Tibial nerve (tissue), 4 donors: Measurements from ENCODE around the gene TMEM171. TPM values are rescaled to one million over a fixed set of nuclear protein-coding genes. Genes with fewer than 3 reads are reported as not detected.

Source experiments
- DNase-seq, 2 donors: peaks; one replicate each; pipeline ENCODE4 v3.0.0-alpha.2; 2019; ENCODE audit warnings: low spot score in 2 of 2
- H3K27ac ChIP-seq, 4 donors: fragments of 200-600 bp; sonication (generic) in 3 of 4; one replicate each; pipeline ENCODE4 v1.5.1; 2017 to 2019; ENCODE audit warnings: mild to moderate bottlenecking in 1 of 4
- H3K27me3 ChIP-seq, 2 donors: fragments of 200-600 bp; sonication (generic) in 1 of 2; one replicate each; pipeline versions ENCODE4 v1.5.1 to v1.6.0; 2017 to 2019
- H3K36me3 ChIP-seq, 3 donors: fragments of 200-600 bp; sonication (generic); one replicate each; pipeline ENCODE4 v1.5.1; 2018 to 2019
- H3K4me1 ChIP-seq, 4 donors: fragments of 200-600 bp; sonication (generic) in 3 of 4; one replicate each; pipeline ENCODE4 v1.5.1; 2017 to 2019
- H3K4me3 ChIP-seq, 4 donors: fragments of 200-600 bp; sonication (generic) in 3 of 4; one replicate each; pipeline ENCODE4 v1.5.1; 2017 to 2019; ENCODE audit warnings: mild to moderate bottlenecking in 1 of 4, moderate library complexity in 1 of 4
- H3K9me3 ChIP-seq, 4 donors: fragments of 200-600 bp; sonication (generic) in 3 of 4; one replicate each; pipeline ENCODE4 v1.5.1; 2017 to 2019
- EP300 ChIP-seq, 2 donors: sonication (generic); formaldehyde crosslinking; IDR thresholded peaks; one replicate each; pipeline ENCODE4 v1.6.1; 2017; ENCODE audit warnings: antibody characterized with exemption in 2 of 2, mild to moderate bottlenecking in 1 of 2
- POLR2A ChIP-seq, 2 donors: fragments of 450-650 bp; IDR thresholded peaks; one replicate each; pipeline ENCODE4 v1.6.1; 2017; ENCODE audit warnings: antibody characterized with exemption in 2 of 2, mild to moderate bottlenecking in 2 of 2, moderate library complexity in 2 of 2
- WGBS, 2 donors: methylation state at CpG; one replicate each; pipeline ENCODE4 v1.1.5; 2018; 5-methylcytosine and 5-hydroxymethylcytosine counted together
- total RNA-seq, 4 donors: library from RNA; depleted of rRNA; stranded (reverse); fragments of >200 nt; gene quantifications; one replicate each; pipeline ENCODE4 v1.1.0, GENCODE V29; 2016
- TF ChIP-seq, protein P1 (sequence below), 5 experiments: fragments of 200-600 bp in 3 of 5; fragments of 450-650 bp in 2 of 5; sonication (generic) in 3 of 5; IDR thresholded peaks; one replicate each; pipeline ENCODE4 v1.5.1; 2016 to 2019; ENCODE audit warnings: antibody characterized with exemption in 5 of 5, mild to moderate bottlenecking in 3 of 5, moderate library complexity in 2 of 5

TMEM171 gene
- total RNA-seq, 4 donors from 2014 or later: 0.66 to 0.90 TPM; not detected in 2

DNA sequence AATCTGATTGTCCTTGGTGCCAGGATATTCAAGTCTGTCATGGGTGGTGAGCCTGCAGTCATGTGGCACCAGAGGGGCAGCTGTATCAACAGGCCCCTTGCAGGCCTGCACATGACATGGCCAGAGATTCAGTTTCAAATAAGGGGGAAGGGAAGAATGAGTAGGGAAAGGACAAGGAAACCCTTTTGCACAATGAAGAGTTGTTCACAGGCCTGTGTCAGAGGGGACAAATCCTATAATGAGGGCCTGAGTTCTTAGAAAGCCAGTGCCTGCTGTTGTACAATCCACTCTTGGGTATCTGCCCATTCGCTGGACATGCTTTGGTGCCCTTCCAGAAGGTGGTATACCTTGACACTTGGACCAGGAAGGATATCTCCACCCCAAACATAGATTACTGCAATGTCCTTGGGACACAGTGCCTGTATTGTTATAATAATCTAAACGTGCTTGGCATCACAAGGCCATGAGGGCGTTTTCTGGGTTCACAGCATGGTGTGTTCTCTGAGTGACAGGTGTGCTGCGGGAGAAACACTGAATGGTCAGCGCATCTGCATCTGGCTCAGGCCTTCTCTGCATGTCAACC, 1.9 kb upstream of the TMEM171 start:
- no peak overlapping the region for H3K4me3 ChIP-seq
- H3K27ac ChIP-seq: peak overlapping the region in 1 of 4 donors; percentile 19
- H3K36me3 ChIP-seq: no peaks in the 10 kb centered on the region
- DNase-seq: no peak
- H3K27me3 ChIP-seq: peaks cover 0 to 26% of the 10 kb centered on the region in 2 donors
- 72 to 73% methylated on average over 5 of the region's 5 CpGs for WGBS, 2 donors
- peaks cover 0 to 7% (median 0%) of the 10 kb centered on the region in 4 donors for H3K9me3 ChIP-seq
- TF ChIP-seq, protein P1, sequence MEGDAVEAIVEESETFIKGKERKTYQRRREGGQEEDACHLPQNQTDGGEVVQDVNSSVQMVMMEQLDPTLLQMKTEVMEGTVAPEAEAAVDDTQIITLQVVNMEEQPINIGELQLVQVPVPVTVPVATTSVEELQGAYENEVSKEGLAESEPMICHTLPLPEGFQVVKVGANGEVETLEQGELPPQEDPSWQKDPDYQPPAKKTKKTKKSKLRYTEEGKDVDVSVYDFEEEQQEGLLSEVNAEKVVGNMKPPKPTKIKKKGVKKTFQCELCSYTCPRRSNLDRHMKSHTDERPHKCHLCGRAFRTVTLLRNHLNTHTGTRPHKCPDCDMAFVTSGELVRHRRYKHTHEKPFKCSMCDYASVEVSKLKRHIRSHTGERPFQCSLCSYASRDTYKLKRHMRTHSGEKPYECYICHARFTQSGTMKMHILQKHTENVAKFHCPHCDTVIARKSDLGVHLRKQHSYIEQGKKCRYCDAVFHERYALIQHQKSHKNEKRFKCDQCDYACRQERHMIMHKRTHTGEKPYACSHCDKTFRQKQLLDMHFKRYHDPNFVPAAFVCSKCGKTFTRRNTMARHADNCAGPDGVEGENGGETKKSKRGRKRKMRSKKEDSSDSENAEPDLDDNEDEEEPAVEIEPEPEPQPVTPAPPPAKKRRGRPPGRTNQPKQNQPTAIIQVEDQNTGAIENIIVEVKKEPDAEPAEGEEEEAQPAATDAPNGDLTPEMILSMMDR (IDR thresholded peaks at IDR 0.05): no peak
- TF ChIP-seq POLR2A (IDR thresholded peaks at IDR 0.05) (no peak), EP300 (IDR thresholded peaks at IDR 0.05) (no peak)
- peaks cover 0 to 17% (median 7%) of the 10 kb centered on the region in 4 donors for H3K4me1 ChIP-seq

DNA sequence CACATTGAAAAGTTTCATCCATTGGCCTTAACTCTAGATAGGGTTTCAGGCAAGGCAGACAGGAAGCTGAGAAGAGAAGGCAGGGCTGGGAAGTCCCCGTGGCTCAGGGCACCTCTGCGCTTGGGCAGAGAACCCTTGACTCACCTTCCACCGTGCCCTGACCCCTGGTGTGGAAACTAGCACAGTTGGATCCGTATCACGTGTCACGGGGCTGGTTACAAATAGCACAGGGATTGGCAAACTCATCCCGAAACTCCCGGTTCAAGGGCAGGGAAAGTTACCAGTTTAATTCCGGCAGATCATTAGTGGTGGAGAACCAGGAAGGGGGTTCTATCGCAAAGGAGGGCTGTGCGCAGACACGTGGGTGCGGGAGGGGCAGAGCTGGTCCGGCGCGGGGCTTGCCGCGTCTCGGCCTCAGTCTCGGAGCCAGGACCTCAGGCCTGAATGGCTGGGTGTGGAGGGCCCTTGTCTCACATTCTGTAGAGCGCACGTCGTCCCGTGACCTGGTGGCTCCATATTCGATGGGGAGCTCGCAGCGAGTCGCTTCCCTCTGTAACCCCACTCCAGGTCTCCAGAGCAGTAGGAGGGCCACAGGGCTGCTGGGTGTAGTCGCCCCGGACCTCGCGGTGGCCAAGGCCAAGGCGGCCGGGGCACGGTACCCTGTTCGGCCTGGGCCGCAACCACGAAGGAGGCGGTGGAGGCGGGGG, 771 bp upstream of the TMEM171 start:
- Histone ChIP-seq H3K4me3 (peak overlapping the region; percentile 3 to 62 (median 36)), H3K36me3 (no peaks in the 10 kb centered on the region), H3K27ac (peak overlapping the region in 2 of 4 donors; percentile 16 to 82), H3K4me1 (peaks cover 0 to 17% (median 7%) of the 10 kb centered on the region in 4 donors), H3K27me3 (peaks cover 0 to 26% of the 10 kb centered on the region in 2 donors), H3K9me3 (peaks cover 0 to 7% (median 0%) of the 10 kb centered on the region in 4 donors)
- TF ChIP-seq POLR2A (IDR thresholded peaks at IDR 0.05): no peak
- TF ChIP-seq, protein P1 (IDR thresholded peaks at IDR 0.05): no peak
- no peak for TF ChIP-seq EP300 (IDR thresholded peaks at IDR 0.05)
- 39 to 50% methylated on average over 23 to 25 of the region's 40 CpGs for WGBS, 2 donors
- DNase-seq: no peak

DNA sequence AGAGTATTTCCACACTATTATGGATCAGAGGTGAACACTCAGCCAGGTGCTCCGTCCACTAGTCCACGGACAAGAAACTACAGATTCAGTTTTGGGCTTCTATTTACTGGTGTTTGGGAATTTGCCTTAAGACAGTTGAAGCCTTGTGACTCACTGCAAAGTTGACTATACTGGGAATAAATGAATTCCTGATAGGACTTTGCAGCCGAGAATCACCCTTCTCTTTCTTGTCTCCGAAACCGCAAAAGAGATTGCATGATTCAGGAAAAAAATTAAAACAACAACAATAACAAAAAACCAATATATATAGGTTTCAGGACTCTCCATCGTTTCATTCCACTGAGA, 716 bp downstream of the TMEM171 start:
- DNase-seq: no peak
- Histone ChIP-seq H3K36me3 (no peaks in the 10 kb centered on the region), H3K27me3 (peaks cover 0 to 26% of the 10 kb centered on the region in 2 donors), H3K9me3 (peaks cover 0 to 7% (median 0%) of the 10 kb centered on the region in 4 donors), H3K4me1 (peaks cover 0 to 17% (median 7%) of the 10 kb centered on the region in 4 donors), H3K4me3 (peak overlapping the region in 2 of 4 donors; percentile 31 to 62), H3K27ac (peak overlapping the region in 1 of 4 donors; percentile 82)
- WGBS, 2 donors: 37 to 43% methylated on average over 6 of the region's 6 CpGs
- TF ChIP-seq POLR2A (IDR thresholded peaks at IDR 0.05): no peak
- TF ChIP-seq, protein P1 (IDR thresholded peaks at IDR 0.05): no peak

DNA sequence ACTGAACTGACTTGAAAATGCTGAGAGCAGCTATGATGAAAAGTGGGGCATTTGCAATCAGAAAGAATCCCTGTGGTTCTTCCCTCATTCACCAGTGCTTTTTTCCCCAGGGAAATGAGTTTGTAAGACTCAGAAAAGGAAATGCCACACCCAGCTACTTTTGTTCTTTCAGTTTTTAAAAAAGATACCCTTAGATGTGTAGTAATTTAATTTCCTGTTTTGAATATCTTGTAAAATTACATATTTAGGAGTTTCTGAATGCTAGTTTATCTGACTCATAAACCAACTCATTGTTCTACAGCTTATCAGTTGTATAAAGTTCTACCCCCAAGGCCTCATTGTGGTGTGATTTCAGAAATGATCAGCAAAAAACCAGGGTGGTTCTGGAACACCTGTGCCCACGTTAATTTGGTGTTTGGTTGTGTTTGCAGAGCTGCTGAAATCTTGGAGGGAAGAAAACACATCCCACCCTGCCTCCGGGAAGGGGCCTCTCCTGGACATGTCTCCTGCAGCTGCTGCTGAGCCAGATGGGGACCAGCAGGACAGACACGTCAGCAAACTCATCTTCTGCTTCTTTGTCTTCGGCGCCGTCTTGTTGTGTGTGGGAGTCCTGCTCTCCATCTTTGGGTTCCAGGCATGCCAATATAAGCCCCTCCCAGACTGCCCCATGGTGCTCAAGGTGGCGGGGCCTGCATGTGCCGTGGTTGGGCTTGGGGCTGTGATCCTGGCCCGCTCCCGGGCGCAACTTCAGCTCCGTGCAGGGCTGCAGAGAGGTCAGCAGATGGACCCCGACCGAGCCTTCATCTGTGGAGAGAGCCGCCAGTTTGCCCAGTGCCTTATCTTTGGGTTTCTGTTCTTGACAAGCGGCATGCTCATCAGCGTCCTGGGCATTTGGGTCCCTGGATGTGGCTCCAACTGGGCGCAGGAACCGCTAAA, 2.8 kb downstream of the TMEM171 start:
- H3K4me1 ChIP-seq: peaks cover 0 to 17% (median 7%) of the 10 kb centered on the region in 4 donors
- H3K36me3 ChIP-seq: no peaks in the 10 kb centered on the region
- no peaks in the 10 kb centered on the region for H3K9me3 ChIP-seq
- 80 to 89% methylated on average over 13 to 19 of the region's 19 CpGs for WGBS, 2 donors
- no peak for DNase-seq
- H3K27me3 ChIP-seq: peaks cover 0 to 21% of the 10 kb centered on the region in 2 donors
- no peak overlapping the region for H3K27ac ChIP-seq
- TF ChIP-seq EP300 (IDR thresholded peaks at IDR 0.05) (no peak), POLR2A (IDR thresholded peaks at IDR 0.05) (no peak)
- TF ChIP-seq, protein P1 (IDR thresholded peaks at IDR 0.05): no peak
- no peak overlapping the region for H3K4me3 ChIP-seq
